ENCODE measurements around the gene VILL.
"Not testable (repeated sequence)": the region's sequence is repeated elsewhere in the genome, so short reads cannot be mapped to it uniquely, and the experiment has no call there.

The VILL gene

GRCh38 chr3:37967260-37967881 lies 23.2 kb upstream of the VILL start:
- peaks cover 46% of the 10 kb centered on the region for H3K4me1 ChIP-seq (ENCODE audit: control insufficient read depth, insufficient read depth, low read length)
- no peak overlapping the region for H3K4me2 ChIP-seq (ENCODE audit: low read length)
- no peaks in the 10 kb centered on the region for H3K9me3 ChIP-seq (replicated peaks; ENCODE audit: low read length)
- no peaks in the 10 kb centered on the region for H3K27me3 ChIP-seq (ENCODE audit: control insufficient read depth, insufficient read depth, low read length)
- H3K4me3 ChIP-seq (ENCODE audit: low read length) = no peak overlapping the region
- no peak overlapping the region for H3K9ac ChIP-seq (ENCODE audit: low read depth, low read length)
- peaks cover 19% of the 10 kb centered on the region for H3K36me3 ChIP-seq (ENCODE audit: insufficient read depth, low read length)

- no peaks in the 10 kb centered on the region for H3K27me3 ChIP-seq (ENCODE audit: control insufficient read depth, insufficient read depth, low read length)
These were observed 22.4 kb upstream of the VILL start for GRCh38 chr3:37968199-37968598.

GRCh38 chr3:37968813-37969595 lies 21.6 kb upstream of the VILL start:
- Histone ChIP-seq H3K4me3 (ENCODE audit: low read length) (no peak overlapping the region), H3K4me1 (ENCODE audit: control insufficient read depth, insufficient read depth, low read length) (peaks cover 32% of the 10 kb centered on the region), H3K27me3 (ENCODE audit: control insufficient read depth, insufficient read depth, low read length) (no peaks in the 10 kb centered on the region), H3K9me3 (replicated peaks; ENCODE audit: low read length) (no peaks in the 10 kb centered on the region), H3K4me2 (ENCODE audit: low read length) (peak overlapping the region; percentile 29), H3K9ac (ENCODE audit: low read depth, low read length) (peak overlapping the region; percentile 31), H3K36me3 (ENCODE audit: insufficient read depth, low read length) (peaks cover 19% of the 10 kb centered on the region)

More at GRCh38 chr3:37968199-37968598, 22.4 kb upstream of the VILL start:
- H3K36me3 ChIP-seq (ENCODE audit: insufficient read depth, low read length) = peaks cover 19% of the 10 kb centered on the region
- H3K4me2 ChIP-seq (ENCODE audit: low read length) = no peak overlapping the region
- no peak overlapping the region for H3K4me3 ChIP-seq (ENCODE audit: low read length)
- H3K9ac ChIP-seq (ENCODE audit: low read depth, low read length) = peak overlapping the region; percentile 19
- no peaks in the 10 kb centered on the region for H3K9me3 ChIP-seq (replicated peaks; ENCODE audit: low read length)
- H3K4me1 ChIP-seq (ENCODE audit: control insufficient read depth, insufficient read depth, low read length) = peaks cover 37% of the 10 kb centered on the region

DNA sequence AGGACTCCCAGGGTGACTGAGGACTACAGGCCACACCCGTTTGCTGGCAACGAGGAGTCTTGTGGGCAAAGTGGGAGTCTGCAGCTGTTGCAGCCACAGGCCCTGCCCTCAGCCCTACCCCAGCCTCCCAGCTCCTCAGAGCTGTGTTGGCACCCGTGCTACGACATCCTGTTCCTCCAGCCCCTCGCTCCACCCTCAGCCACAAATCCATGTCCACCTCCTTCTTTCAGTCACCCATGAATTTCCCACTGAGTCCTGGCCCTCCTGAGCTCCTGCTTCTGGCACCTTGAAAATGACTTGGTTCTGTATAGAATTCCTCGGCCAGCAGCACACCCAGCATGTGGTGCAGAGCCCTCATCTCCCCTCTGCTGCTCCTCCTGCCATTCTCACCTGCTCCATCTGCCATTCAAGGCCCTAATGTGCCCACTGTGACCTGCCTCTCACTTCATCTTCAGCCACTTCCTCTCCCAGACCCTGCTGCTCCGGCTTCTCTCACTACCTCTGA lies 20.9 kb upstream of the VILL start:
- Histone ChIP-seq H3K4me2 (ENCODE audit: low read length) (peak overlapping the region; percentile 33), H3K36me3 (ENCODE audit: insufficient read depth, low read length) (peaks cover 19% of the 10 kb centered on the region), H3K4me3 (ENCODE audit: low read length) (peak overlapping the region; percentile 24), H3K9ac (ENCODE audit: low read depth, low read length) (peak overlapping the region; percentile 59), H3K27me3 (ENCODE audit: control insufficient read depth, insufficient read depth, low read length) (no peaks in the 10 kb centered on the region), H3K9me3 (replicated peaks; ENCODE audit: low read length) (no peaks in the 10 kb centered on the region), H3K4me1 (ENCODE audit: control insufficient read depth, insufficient read depth, low read length) (peaks cover 32% of the 10 kb centered on the region)

DNA sequence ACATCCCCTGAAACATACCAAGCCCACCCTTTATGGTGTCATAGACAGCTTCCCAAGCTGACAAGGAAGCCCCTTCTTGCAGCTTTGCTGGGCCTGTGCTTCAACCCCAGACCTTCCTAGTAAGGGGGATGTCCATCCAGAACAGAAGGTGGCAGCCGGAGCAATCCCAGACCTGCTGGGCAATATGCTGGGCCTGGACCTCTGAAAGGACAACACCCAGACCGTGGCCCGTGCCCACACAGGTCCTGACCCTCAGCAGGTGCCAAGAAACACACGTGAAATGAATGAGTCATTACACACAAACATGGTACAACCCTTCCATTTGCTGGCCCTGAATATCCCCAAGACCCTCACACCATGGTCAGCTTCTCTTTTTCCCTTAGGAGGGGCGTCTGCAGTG lies 19.8 kb upstream of the VILL start:
- peaks cover 32% of the 10 kb centered on the region for H3K4me1 ChIP-seq (ENCODE audit: control insufficient read depth, insufficient read depth, low read length)
- no peak overlapping the region for H3K4me3 ChIP-seq (ENCODE audit: low read length)
- no peak overlapping the region for H3K4me2 ChIP-seq (ENCODE audit: low read length)
- H3K9me3 ChIP-seq (replicated peaks; ENCODE audit: low read length) = no peaks in the 10 kb centered on the region
- H3K36me3 ChIP-seq (ENCODE audit: insufficient read depth, low read length) = peaks cover 23% of the 10 kb centered on the region
- no peaks in the 10 kb centered on the region for H3K27me3 ChIP-seq (ENCODE audit: control insufficient read depth, insufficient read depth, low read length)
- no peak overlapping the region for H3K9ac ChIP-seq (ENCODE audit: low read depth, low read length)

- Histone ChIP-seq H3K4me1 (ENCODE audit: control insufficient read depth, insufficient read depth, low read length) (peaks cover 32% of the 10 kb centered on the region), H3K27me3 (ENCODE audit: control insufficient read depth, insufficient read depth, low read length) (no peaks in the 10 kb centered on the region), H3K36me3 (ENCODE audit: insufficient read depth, low read length) (peaks cover 30% of the 10 kb centered on the region), H3K9ac (ENCODE audit: low read depth, low read length) (no peak overlapping the region), H3K9me3 (replicated peaks; ENCODE audit: low read length) (no peaks in the 10 kb centered on the region), H3K4me2 (ENCODE audit: low read length) (no peak overlapping the region), H3K4me3 (ENCODE audit: low read length) (no peak overlapping the region)
These were observed 19.1 kb upstream of the VILL start for GRCh38 chr3:37971467-37971866.

- H3K9me3 ChIP-seq (replicated peaks; ENCODE audit: low read length); H3K9ac ChIP-seq (ENCODE audit: low read depth, low read length); H3K27me3 ChIP-seq (ENCODE audit: control insufficient read depth, insufficient read depth, low read length); H3K4me3 ChIP-seq (ENCODE audit: low read length); H3K4me2 ChIP-seq (ENCODE audit: low read length): not testable (repeated sequence)
- H3K36me3 ChIP-seq (ENCODE audit: insufficient read depth, low read length) = peaks cover 36% of the 10 kb centered on the region
- peaks cover 31% of the 10 kb centered on the region for H3K4me1 ChIP-seq (ENCODE audit: control insufficient read depth, insufficient read depth, low read length)
These were observed 18.5 kb upstream of the VILL start for GRCh38 chr3:37972056-37972455.

DNA sequence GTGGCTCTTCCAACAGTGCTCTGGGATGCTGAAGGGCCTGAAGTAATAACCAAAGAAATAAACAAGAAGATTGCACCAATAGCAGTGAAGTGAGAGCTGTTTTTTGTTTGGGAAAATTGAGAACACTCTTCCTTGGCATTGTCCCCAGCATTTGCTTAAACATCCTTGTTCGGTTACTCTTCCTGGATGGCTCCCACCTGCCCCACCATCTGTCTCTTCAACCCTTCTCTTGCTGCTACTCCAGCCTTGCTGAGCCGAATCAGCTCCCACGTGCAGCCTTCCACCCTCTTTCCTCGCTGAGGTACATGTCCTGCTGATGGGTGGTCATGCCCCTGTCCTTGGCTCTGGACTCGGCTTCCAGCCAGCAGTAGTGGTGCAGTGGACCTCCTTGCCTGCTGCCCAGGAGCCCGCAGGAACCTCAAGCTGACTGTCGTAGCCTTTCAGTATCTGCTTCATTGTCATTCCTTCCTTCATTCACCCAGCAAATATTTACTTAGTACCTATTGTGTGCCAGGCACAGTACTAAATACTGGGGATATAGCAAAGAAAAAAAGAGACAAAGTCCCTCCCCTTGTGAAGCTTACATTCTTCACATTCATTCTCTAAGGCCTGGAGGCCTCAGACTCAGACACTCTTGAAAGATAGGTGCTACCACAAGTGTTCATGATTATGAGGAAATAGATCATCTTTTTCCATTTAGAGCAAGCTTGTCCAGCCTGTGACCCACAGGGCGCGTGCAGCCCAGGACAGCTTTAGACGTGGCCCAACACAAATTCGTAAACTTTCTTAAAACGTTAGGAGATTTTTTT lies 17.1 kb upstream of the VILL start:
- Histone ChIP-seq H3K4me1 (ENCODE audit: control insufficient read depth, insufficient read depth, low read length) (peaks cover 24% of the 10 kb centered on the region), H3K4me3 (ENCODE audit: low read length) (no peak overlapping the region), H3K27me3 (ENCODE audit: control insufficient read depth, insufficient read depth, low read length) (no peaks in the 10 kb centered on the region), H3K9me3 (replicated peaks; ENCODE audit: low read length) (no peaks in the 10 kb centered on the region), H3K9ac (ENCODE audit: low read depth, low read length) (no peak overlapping the region), H3K4me2 (ENCODE audit: low read length) (no peak overlapping the region), H3K36me3 (ENCODE audit: insufficient read depth, low read length) (peaks cover 37% of the 10 kb centered on the region)

DNA sequence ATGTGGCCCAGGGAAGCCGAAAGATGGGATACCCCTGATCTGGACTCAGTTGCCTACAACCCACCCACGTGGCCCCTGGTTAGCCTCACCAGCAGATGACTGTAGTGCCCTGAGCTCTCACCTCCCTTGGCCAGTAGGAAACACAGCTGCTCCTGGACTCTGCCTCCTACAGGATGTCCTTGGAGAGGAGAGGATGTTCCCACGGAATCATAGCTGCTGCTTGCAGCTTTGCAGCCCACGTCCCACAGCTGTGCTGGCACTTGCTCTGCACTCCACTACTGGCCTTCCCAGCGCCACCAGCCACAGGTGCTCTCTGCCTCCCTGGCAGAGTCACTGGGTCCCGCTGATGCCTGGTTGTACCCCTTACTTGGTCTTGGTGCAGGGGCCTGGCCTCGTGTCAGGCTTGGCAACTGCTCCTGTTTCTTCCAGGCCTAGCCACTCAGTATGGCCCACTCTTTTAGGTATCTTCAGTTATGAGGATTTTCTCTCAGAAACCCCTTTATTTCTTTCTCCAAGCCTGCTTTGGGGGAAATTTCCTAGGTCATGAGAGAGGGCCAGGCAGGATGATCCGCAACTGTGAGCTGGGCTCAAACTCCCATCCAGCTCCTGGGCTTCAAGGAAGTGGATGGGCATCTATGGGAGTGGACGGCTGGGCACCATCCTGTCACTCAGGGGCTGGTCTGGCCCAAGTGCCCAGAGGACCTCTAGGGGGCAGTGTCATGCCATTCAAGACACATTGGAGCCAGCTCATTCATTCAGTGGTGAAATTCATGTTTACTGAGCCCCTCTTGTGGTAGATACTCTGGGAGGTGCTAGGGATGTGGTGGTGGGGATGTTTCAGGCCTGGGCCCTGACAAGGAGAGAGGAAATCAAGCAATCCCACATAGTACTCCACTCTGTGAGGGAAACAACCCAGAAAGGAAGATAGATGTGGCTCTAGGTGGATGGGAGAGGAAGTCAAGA lies 16.2 kb upstream of the VILL start:
- Histone ChIP-seq H3K9ac (ENCODE audit: low read depth, low read length) (no peak overlapping the region), H3K4me2 (ENCODE audit: low read length) (no peak overlapping the region), H3K36me3 (ENCODE audit: insufficient read depth, low read length) (peaks cover 37% of the 10 kb centered on the region), H3K27me3 (ENCODE audit: control insufficient read depth, insufficient read depth, low read length) (no peaks in the 10 kb centered on the region), H3K9me3 (replicated peaks; ENCODE audit: low read length) (no peaks in the 10 kb centered on the region), H3K4me3 (ENCODE audit: low read length) (no peak overlapping the region), H3K4me1 (ENCODE audit: control insufficient read depth, insufficient read depth, low read length) (peaks cover 14% of the 10 kb centered on the region)

DNA sequence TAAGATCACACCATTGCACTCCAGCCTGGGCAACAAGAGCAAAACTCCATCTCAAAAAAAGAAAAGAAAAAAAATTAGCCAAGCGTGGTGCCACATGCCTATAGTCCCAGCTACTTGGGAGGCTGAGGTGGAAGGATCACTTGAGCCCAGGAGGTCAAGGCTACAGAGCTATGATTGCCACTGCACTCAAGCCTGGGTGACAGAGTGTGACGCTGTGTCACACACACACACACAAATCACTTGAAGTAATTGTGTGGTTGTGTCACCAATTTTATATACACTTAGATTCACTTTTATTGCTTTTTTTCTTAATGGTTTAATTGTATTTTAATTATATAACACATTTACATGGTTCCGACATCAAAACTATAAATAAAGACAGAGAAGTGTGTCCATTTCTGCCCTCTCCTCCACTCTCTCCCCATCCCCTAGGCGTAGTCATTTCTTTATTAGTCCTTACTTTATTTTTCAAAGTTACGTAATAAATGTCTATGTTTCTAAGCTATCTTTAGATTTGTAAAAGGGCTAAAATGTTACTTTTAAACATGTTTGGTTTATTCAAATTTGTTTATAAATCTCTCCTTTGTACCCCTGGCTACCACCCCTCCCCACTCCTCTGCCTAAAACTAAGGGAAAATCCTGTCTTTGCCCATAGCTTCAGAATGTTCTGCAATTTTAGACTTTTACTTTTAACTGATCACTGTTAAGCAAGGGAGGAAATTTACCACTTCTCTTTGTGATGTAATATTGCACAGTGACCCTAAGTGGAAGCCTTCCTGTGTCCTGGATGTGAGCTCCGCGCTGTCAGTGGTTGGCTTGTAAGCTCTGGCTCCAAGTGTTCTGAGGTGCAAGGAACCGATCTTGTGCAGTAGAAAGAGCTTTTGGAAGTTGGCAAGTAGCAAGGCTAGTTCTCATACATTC lies 10.8 kb upstream of the VILL start:
- Histone ChIP-seq H3K9me3 (replicated peaks; ENCODE audit: low read length) (no peaks in the 10 kb centered on the region), H3K4me1 (ENCODE audit: control insufficient read depth, insufficient read depth, low read length) (peaks cover 4% of the 10 kb centered on the region), H3K4me2 (ENCODE audit: low read length) (no peak overlapping the region), H3K27me3 (ENCODE audit: control insufficient read depth, insufficient read depth, low read length) (no peaks in the 10 kb centered on the region), H3K9ac (ENCODE audit: low read depth, low read length) (no peak overlapping the region), H3K4me3 (ENCODE audit: low read length) (no peak overlapping the region), H3K36me3 (ENCODE audit: insufficient read depth, low read length) (peaks cover 58% of the 10 kb centered on the region)

Measured in skeletal muscle satellite cell (primary cell).